Cardiac muscle cell (in vitro differentiated cells and primary cell): ENCODE data around the gene ZNF791. TPM values are rescaled to one million over a fixed set of nuclear protein-coding genes. Genes with fewer than 3 reads are reported as not detected.
"Not testable (repeated sequence)": the region's sequence is repeated elsewhere in the genome, so short reads cannot be mapped to it uniquely, and the experiment has no call there.

ENCODE experiments used
- DNase-seq, 2 donors: peaks; one replicate each; pipeline versions ENCODE4 v3.0.0 to v3.0.0-alpha.2; 2010 to 2017; ENCODE audit warnings: low read depth in 1 of 2, low spot score in 1 of 2
- H3K27ac ChIP-seq: fragments of 200-600 bp; sonication (generic); 2 replicates; pipeline ENCODE4 v1.5.1; 2016
- H3K27me3 ChIP-seq: fragments of 200-600 bp; sonication (generic); 2 replicates; pipeline ENCODE4 v1.6.0; 2016; ENCODE audit warnings: control low read depth
- H3K36me3 ChIP-seq: fragments of 200-600 bp; sonication (generic); 2 replicates; pipeline ENCODE4 v1.5.1; 2016; ENCODE audit warnings: control low read depth
- H3K4me1 ChIP-seq: fragments of 200-600 bp; sonication (generic); 2 replicates; pipeline ENCODE4 v1.8.1; 2017; ENCODE audit warnings: low read depth, mild to moderate bottlenecking, mixed run types
- H3K4me3 ChIP-seq: fragments of 200-600 bp; sonication (generic); 2 replicates; pipeline ENCODE4 v1.5.1; 2016; ENCODE audit warnings: mild to moderate bottlenecking
- H3K9me3 ChIP-seq: fragments of 200-600 bp; sonication (generic); 2 replicates; pipeline ENCODE4 v1.5.1; 2017; ENCODE audit warnings: low read depth, mild to moderate bottlenecking, control low read depth
- CTCF ChIP-seq: IDR thresholded peaks from 2 replicates; pipeline ENCODE4 v1.5.1; 2012; ENCODE audit warnings: low read depth, mild to moderate bottlenecking, low read length
- polyA plus RNA-seq: library from polyadenylated mRNA; unstranded; fragments of >200 nt; fragmentation: Nextera tagmentation; extraction: Ambion mirVana; gene quantifications from 2 replicates; pipeline ENCODE4 v1.2.1, GENCODE V29; 2016
- total RNA-seq: library from RNA; depleted of rRNA; stranded (reverse); fragments of >200 nt; gene quantifications from 2 replicates; pipeline ENCODE4 v1.2.3, GENCODE V29; 2016

Gene ZNF791
- total and polyA plus RNA-seq, 2 experiments from 2014 or later: 11.5 to 11.7 TPM

- Histone ChIP-seq H3K4me1 (peaks cover 3% of the 10 kb centered on the region), H3K27me3 (no peaks in the 10 kb centered on the region), H3K4me3 (no peak overlapping the region), H3K27ac (no peak overlapping the region), H3K36me3 (no peaks in the 10 kb centered on the region), H3K9me3 (no peaks in the 10 kb centered on the region)
- no peak for DNase-seq
- TF ChIP-seq CTCF: no peak
These were observed 28.0 kb downstream of the ZNF791 start for GRCh38 chr19:12638611-12639182.

GRCh38 chr19:12639901-12640613 lies 29.3 kb downstream of the ZNF791 start:
- peaks cover 3% of the 10 kb centered on the region for H3K4me1 ChIP-seq

GRCh38 chr19:12641456-12641855 lies 30.7 kb downstream of the ZNF791 start:
- Histone ChIP-seq H3K36me3 (no peaks in the 10 kb centered on the region), H3K27me3 (no peaks in the 10 kb centered on the region), H3K4me3 (no peak overlapping the region), H3K4me1 (peaks cover 3% of the 10 kb centered on the region), H3K27ac (no peak overlapping the region), H3K9me3 (no peaks in the 10 kb centered on the region)
- no peak for DNase-seq
- TF ChIP-seq CTCF: no peak

More at GRCh38 chr19:12639901-12640613, 29.3 kb downstream of the ZNF791 start:
- Histone ChIP-seq H3K27ac (no peak overlapping the region), H3K27me3 (no peaks in the 10 kb centered on the region), H3K9me3 (no peaks in the 10 kb centered on the region), H3K4me3 (no peak overlapping the region), H3K36me3 (no peaks in the 10 kb centered on the region)
- peak; percentile 82 for TF ChIP-seq CTCF
- DNase-seq: peak; percentile 83 to 85

- H3K9me3 ChIP-seq: no peaks in the 10 kb centered on the region
These were observed 31.8 kb downstream of the ZNF791 start for GRCh38 chr19:12642506-12642905.

GRCh38 chr19:12643716-12644115 lies 33.0 kb downstream of the ZNF791 start:
- H3K4me3 ChIP-seq, H3K27me3 ChIP-seq, H3K27ac ChIP-seq, H3K9me3 ChIP-seq, H3K4me1 ChIP-seq, H3K36me3 ChIP-seq, DNase-seq: not testable (repeated sequence)

More at GRCh38 chr19:12642506-12642905, 31.8 kb downstream of the ZNF791 start:
- H3K27ac ChIP-seq: no peak overlapping the region
- H3K27me3 ChIP-seq: no peaks in the 10 kb centered on the region
- H3K4me3 ChIP-seq: no peak overlapping the region
- peaks cover 3% of the 10 kb centered on the region for H3K4me1 ChIP-seq
- H3K36me3 ChIP-seq: no peaks in the 10 kb centered on the region
- no peak for DNase-seq
- no peak for TF ChIP-seq CTCF

- TF ChIP-seq CTCF: no peak
- DNase-seq: no peak
- Histone ChIP-seq H3K36me3 (no peaks in the 10 kb centered on the region), H3K9me3 (no peaks in the 10 kb centered on the region), H3K4me3 (no peak overlapping the region), H3K4me1 (no peaks in the 10 kb centered on the region), H3K27ac (no peak overlapping the region), H3K27me3 (no peaks in the 10 kb centered on the region)
These were observed 35.8 kb downstream of the ZNF791 start for GRCh38 chr19:12646551-12646950.
